Activated CD4-positive, CD25-positive, alpha-beta regulatory T cell treated with anti-CD3 and anti-CD28 coated beads, Interleukin-2, amount 50 U/mL, for 24 hours (primary cell): Measurements from ENCODE around the gene GARNL3.

Experiments
- ATAC-seq, 2 donors: fragments of 150-1000 bp; cut with Tn5 transposase; one replicate each; pipeline ENCODE4 v1.10.0; 2021; ENCODE audit warnings: mild to moderate bottlenecking in 1 of 2, moderate library complexity in 1 of 2

The GARNL3 gene

DNA sequence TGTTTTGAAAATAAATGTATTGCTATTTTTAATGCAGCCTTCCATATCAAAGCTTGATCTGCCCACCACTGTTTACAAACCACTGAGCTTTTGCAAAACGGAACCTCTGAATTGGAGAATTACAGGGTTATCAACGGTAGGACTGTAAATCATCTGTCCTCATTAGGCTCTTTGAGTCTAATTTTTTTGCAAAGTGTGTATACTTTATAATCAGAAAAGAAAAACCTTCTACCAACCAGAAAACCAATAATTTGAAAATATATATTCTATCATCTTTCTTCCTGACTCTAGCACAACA is 125.6 kb downstream of the GARNL3 start:
- no peak for ATAC-seq

DNA sequence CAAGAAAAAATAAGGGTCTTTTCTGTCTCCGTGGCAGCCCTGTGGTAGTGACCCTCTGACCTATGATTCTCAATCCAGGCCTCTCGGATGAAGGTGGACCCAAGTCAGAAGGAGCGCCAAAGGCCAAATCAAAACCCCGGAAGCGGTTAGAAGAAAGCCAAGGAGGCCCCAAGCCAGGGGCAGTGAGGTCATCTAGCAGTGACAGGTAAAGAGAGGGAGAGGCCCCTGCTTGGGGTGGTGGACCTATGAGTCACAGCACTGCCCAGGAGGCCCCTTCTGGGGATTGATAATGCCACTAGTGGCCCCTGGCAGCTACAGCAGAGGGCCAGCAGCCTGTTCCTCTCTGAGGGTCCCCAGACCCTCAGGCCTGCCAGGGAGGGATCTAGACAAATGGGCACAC is 126.0 kb downstream of the GARNL3 start:
- no peak for ATAC-seq

DNA sequence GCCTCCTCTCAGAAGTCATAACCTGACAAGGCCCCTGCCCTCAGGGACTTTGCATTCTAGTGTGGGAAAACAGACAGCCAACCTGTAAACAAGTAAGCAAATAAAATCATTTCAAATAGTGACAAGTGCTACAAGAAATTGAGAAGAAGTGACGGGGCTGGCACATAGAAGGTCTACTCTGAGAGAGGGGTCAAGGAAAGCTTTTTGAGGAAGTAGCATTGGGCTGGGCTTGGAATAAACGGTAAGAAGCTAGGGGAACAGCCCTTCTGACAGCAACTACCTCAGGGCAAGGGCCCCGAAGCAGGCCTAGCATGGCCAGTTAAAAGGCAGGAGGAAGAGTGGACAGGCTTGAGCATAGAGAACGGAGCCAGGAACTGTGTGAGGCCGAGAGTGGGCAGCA is 127.6 kb downstream of the GARNL3 start:
- ATAC-seq: no peak

DNA sequence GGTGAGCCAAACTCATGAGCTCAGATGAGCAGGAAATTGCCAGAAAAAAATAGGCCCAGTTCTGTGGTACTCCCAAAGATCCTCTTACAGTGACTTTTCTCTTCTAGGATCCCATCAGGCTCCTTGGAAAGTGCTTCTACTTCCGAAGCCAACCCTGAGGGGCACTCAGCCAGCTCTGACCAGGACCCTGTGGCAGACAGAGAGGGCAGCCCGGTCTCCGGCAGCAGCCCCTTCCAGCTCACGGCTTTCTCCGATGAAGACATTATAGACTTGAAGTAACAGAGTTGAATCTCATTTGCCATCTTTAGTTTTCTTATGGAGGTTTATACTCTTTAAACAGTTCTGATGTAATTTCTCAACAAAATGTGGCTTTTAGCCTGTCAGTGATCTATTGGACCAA is 128.4 kb downstream of the GARNL3 start:
- ATAC-seq: no peak

DNA sequence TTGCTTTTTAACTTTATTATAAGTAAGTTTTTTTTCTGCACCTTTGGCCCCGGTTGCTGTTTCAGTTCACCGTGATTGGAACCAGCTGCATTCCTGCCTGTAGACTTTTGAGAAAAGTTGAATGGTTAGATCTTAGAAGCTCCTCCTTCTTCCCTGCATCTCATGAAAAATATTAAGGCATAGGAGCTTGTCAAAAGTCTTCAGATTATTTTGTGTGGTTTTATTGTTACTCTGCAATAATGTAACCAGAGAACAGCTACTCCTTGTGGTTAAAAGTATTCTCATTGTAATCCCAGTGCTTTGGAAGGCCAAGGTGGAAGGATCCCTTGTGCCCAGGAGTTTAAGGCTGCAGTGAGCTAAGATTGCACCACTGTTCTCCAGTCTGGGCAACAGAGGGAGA is 129.1 kb downstream of the GARNL3 start:
- ATAC-seq: no peak

DNA sequence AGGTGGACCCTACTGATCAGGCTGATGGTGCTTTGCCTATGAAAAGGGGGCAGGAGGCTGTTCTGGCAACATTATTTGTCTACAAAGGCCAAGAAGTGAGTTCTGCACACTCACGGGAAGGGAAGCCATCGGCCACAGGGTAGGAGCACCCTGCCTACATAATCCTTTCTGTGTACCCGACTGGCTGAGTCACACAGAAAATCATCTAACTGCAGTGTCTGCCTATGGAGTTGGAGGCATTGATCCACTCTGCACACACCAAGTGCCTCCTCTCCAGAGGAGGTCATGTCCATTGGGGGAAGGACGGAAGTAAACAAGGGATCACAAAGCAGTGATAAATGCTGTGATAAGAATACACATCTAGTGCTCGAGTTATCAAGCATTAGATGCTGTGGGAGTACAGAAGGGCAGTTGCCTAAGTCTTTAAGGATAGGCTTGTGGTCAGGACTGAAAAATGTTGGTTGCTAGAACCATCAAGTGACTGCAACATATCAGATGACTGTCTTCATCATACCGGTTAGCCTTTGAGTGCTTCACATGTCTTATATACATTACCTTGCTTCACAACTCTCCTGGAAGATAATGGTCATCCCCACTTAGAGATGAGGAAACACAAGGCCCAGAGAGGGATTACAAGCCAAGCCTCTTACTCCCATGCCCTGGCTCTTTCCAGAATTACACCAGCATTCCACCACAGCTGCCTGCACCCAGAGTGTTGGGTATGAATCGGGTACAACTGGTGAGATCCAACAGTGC is 131.1 kb downstream of the GARNL3 start:
- no peak for ATAC-seq

DNA sequence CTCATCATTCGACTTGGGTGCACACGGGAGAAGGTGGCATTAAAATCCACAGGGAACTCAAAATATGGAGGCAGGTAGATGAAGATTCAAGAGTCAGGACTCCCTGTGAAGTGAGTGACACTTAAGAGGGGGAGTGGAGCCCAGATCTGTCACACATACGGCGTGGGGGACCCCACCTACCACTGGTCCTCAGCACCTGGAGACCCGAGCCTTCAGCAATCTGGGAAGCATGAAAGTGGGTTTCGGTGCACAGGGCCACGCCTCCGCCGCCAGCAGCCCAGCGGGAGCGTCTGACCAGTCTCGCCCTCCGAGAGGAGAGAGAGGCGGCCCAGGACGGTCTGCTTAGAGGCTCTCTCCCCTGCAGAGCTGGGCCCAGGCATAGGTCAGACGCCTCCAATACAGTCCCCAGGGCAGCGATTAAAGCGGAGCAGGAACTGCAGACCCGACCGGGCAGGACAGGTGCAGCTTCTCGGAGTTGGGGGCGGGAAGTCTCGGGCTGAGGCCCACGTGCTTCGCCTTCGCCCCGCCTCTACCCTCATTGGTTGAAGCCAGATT is 131.8 kb downstream of the GARNL3 start:
- ATAC-seq: no peak

DNA sequence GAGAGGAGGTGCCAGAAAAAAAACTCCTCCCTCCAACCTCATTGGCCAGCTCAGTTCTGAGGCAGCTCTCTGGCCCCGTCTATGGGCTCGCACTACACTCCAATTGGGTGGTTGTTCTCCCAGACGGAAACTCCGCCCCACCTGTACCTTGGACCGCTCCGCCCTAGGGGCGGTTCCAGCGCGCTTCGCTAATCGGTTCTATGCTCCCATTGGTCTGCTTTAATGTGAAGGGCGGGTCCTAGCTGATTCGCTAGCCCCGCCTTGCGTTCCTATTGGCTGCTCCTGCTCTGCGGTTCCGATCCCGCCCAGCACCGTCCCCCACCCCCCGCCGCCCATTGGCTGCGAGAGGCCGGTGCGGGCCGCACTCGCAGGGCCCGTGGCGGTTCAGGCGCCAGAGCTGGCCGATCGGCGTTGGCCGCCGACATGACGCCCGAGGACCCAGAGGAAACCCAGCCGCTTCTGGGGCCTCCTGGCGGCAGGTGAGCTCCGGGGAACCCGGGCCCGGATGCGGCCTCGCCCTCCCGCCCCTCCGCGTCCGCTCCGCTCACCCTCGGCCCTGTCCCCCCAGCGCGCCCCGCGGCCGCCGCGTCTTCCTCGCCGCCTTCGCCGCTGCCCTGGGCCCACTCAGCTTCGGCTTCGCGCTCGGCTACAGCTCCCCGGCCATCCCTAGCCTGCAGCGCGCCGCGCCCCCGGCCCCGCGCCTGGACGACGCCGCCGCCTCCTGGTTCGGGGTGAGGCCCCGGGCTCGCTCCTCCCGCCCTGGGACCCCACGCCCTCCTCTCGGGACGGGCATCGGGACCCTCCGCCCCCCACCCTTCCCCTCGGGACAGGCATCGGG is 132.5 kb downstream of the GARNL3 start, which contains the start of gene SLC2A8:
Gene SLC2A8 (plus strand): TSS at position 362 of the 838 bp plus-strand sequence. CDS start 62 bp downstream, at position 424.
- ATAC-seq: peak; percentile 95 to 96

DNA sequence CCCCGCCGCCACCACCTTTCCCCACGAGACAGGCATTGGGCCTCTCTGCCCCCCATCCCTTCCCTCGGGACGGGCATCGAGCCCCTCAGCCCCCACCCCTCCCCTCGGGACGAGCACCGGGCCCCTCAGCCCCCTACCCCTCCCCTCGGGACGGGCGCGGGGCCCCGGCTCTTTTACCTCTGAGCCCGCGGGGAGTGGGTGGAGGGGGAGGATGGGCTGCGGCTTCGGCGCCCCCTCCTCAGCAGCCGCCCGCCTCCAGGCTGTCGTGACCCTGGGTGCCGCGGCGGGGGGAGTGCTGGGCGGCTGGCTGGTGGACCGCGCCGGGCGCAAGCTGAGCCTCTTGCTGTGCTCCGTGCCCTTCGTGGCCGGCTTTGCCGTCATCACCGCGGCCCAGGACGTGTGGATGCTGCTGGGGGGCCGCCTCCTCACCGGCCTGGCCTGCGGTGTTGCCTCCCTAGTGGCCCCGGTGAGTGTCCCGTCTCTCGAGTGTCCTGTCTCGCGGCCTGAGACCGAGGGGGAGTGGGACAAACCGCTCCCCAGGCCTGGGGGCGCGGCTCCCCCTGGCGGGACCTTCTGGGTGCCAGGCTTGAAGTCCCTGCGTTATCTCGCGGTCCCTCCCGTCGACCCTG is 133.2 kb downstream of the GARNL3 start:
- no peak for ATAC-seq

DNA sequence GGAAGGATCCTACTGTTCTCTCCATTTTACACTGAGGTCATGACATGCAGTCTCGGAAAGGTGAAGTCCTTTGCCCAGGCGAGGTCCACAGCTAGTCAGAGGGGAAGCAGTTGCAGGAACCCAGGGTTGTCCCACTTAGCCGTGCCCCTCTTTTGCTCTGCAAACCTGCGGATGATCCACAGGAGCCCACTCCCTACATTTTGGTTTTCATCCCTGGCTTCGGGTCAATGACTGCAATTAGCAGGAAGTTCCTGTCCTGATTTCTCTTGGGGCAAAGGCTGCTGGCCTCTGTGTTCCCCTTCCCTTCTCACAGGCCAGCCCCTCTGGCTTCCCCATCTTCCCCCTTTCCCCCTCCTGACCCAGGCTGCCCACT is 133.7 kb downstream of the GARNL3 start:
- ATAC-seq: no peak

DNA sequence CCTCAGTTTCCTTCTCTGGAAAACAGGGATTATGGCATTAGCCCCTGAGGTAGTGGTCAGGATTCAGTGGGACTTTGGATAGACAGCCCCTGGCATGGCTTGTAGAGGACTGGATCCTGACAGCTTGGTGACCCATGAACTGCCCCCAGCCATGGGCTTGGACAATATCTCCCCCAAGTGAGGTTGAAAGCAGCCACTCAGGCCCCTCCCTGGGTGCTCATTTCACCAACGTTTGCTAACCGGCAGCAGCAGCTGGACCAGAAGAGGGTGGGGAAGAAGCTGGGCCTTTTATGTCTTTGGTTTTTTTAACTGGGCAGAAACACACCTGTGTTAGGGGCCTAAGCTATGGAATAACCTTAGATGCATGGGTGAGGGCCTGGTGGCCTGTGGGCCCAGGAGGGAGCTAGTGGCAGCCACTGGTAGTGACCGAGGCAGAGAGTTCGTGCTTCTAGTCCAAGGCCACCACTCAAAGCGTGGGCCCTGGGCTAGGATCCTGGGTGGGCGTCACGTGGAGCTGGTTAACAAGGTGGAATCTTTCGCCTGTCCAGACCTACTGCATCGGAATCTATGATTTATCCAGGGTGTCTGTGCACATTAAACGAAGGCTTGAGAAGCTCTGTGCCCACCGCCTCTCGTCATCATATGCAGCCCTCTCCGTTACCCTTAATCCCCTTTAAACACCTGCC is 134.3 kb downstream of the GARNL3 start:
- no peak for ATAC-seq

DNA sequence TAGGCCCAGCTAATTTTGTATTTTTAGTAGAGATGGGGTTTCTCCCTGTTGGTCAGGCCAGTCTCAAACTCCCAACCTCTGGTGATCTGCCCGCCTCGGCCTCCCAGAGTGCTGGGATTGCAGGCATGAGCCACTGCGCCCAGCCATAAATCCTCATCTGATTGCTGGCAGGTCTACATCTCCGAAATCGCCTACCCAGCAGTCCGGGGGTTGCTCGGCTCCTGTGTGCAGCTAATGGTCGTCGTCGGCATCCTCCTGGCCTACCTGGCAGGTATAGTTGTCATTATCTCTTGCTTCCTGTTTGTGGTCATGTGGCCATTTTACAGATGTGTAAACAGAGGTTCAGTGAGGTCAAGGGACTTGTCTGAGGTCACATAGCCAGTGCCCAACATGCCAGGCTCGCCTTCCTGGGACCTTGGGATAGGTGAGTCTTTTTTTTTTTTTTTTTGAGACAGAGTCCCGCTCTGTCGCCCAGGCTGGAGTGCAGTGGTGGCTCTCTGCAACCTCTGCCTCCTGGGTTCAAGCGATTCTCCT is 135.2 kb downstream of the GARNL3 start:
- ATAC-seq: no peak

DNA sequence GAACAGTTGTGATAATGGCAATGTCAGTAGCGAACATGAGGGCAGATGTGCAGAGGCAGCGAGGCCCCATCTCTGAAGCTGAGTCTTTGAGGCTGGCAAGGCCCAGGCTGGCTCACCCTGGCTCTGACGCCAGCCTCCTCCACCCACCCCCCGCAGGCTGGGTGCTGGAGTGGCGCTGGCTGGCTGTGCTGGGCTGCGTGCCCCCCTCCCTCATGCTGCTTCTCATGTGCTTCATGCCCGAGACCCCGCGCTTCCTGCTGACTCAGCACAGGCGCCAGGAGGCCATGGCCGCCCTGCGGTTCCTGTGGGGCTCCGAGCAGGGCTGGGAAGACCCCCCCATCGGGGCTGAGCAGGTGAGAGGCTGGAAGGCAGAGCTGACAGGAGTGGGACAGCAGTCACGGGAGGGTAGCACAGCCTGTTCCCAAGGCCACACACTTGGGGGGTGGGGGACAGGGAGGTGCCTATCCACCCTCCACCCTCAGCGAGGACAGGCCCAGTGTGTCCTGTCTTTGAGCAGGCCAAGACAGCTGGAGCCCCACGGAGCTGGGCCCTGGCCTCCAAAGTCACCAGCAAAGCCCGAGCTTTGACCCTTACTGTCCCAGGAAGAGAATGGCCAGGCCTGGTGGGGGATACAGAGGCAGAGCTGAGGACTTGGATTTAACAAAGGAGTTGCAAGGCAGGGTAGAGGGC is 138.0 kb downstream of the GARNL3 start:
- ATAC-seq: no peak

DNA sequence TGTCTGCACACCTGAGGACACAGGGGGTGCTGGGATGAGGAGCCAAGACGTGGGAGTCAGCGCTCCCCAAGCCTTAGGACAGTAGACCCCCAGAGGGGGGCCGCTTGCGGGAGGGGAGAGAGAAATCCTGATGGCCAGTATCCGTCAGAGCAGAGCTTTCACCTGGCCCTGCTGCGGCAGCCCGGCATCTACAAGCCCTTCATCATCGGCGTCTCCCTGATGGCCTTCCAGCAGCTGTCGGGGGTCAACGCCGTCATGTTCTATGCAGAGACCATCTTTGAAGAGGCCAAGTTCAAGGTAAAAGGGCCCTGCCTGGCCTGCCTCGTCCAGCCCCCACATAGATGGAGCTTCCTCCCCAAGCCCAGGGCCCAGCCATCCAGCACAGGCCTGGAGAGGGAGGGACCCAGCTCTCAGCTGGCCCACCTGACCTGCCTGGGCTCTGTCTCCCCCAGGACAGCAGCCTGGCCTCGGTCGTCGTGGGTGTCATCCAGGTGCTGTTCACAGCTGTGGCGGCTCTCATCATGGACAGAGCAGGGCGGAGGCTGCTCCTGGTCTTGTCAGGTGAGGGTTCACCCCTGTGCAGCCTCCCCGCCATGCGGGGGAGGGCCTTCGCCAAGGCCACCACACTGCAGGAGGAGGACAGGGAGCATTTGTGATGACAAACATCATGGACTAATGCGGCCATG is 139.1 kb downstream of the GARNL3 start:
- no peak for ATAC-seq

DNA sequence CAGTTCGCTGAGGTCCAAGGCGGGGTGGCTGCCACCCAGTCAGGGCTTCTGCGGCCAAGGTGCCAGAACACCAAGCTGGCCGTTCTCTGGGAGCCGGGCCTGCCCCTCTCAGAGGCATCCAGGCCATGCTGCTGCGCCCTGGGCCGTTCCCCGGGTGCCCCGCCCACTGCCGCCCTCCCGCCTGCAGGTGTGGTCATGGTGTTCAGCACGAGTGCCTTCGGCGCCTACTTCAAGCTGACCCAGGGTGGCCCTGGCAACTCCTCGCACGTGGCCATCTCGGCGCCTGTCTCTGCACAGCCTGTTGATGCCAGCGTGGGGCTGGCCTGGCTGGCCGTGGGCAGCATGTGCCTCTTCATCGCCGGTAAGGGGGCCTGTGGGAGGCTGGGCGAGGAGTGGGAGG is 140.1 kb downstream of the GARNL3 start:
- no peak for ATAC-seq

DNA sequence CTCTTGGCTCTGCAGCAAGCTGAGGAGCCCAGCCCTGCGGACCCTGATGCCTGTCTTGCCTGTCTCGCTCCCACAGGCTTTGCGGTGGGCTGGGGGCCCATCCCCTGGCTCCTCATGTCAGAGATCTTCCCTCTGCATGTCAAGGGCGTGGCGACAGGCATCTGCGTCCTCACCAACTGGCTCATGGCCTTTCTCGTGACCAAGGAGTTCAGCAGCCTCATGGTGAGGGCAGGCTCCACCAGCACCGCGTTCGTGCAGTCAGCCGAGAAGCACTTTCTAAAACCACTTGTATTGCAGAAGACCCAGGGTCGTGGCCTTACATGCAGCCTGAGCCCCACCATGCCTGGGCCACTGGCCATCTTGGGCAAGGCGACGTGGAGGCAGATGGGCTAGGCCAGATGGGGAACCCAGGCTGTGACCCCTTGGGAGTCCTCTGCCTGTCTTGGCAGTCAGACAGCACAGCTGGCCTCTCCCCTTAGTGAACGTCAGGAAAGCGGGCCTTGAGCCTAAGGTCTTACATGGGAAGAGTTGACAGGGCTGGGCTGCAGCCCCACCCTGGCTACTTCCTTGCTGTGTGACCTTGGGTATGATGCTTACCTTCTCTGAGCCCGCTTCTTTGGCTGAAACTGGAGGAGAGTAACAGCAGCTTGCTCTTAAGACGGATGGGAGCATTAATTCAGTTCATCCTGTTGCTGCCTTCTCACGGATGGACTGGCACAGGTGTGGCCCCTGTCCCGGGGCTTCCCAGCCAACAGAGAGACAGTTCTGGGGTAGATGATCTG is 141.0 kb downstream of the GARNL3 start:
- no peak for ATAC-seq

DNA sequence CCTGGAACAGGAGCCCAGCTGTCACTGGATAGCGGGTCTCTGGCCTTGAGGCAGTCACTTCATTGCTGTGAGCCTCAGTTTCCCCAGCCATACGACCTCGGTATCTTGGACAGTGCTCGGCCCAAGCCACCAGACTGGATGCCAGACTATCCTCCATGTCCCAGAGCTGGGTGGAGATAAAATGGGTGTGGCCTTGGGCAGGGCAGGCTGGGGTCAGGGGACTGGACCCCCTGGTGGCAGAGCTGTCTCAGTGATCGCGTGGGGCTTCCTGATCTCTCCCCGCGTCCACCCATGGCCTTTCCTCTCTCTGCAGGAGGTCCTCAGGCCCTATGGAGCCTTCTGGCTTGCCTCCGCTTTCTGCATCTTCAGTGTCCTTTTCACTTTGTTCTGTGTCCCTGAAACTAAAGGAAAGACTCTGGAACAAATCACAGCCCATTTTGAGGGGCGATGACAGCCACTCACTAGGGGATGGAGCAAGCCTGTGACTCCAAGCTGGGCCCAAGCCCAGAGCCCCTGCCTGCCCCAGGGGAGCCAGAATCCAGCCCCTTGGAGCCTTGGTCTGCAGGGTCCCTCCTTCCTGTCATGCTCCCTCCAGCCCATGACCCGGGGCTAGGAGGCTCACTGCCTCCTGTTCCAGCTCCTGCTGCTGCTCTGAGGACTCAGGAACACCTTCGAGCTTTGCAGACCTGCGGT is 142.4 kb downstream of the GARNL3 start:
- no peak for ATAC-seq

DNA sequence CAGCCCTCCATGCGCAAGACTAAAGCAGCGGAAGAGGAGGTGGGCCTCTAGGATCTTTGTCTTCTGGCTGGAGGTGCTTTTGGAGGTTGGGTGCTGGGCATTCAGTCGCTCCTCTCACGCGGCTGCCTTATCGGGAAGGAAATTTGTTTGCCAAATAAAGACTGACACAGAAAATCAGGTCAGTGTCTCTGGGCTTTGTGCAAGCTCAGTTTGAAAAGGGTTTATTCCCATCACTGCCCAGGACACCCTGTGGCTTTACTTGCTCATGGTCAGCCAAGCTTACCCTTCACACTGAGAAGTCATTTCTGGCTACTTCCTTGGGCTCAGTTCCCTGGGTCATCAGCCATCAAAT is 142.9 kb downstream of the GARNL3 start:
- ATAC-seq: no peak

DNA sequence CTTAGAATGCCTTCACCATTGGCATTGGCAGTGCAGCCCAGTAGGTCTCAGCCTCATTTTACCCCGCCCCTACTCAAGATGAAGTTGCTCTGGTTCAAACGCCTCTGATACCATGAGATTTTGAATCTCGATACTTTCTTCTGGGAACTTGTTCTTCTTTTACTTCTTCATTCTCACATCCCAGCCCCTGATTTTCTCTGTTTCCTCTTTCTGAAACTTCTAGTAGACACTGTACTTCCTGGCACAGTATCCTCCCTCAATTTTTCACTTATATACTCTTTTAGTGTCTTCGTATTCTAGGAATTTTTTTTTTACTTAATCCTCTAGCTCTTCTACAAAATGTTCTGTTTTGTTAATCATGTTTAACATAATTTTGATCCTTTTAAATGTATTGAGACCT is 146.5 kb downstream of the GARNL3 start:
- no peak for ATAC-seq

DNA sequence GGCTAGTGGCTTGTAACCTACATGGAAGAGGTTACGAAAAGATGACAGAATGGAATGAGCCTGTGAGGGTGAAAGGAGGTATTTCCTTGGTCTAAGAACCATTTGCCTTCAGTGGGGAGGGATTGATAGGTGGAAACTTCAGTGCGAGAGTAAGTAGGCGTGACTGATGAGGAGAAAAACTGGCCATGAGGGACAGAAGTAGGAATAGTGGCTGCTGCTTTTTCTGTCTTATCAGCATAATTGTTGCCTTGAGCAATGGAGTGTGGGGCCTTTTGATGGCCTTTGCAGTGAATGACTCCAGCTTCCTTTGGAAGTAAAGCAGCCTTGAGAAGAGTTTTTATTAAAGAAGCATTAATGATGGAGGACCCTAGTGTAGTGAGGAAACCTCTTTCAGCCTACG is 150.6 kb downstream of the GARNL3 start:
- no peak for ATAC-seq
